ENCODE results near the gene SLC38A9.

SLC38A9 gene

GRCh38 chr5:55665065-55665464 lies 47.1 kb downstream of the SLC38A9 start:
- DNase-seq (ENCODE audit: low read depth in 4 of 4, low spot score in 1 of 4) = no peak

GRCh38 chr5:55657443-55657842 lies 54.7 kb downstream of the SLC38A9 start:
- no peak for DNase-seq (ENCODE audit: low read depth in 4 of 4, low spot score in 1 of 4)

DNA sequence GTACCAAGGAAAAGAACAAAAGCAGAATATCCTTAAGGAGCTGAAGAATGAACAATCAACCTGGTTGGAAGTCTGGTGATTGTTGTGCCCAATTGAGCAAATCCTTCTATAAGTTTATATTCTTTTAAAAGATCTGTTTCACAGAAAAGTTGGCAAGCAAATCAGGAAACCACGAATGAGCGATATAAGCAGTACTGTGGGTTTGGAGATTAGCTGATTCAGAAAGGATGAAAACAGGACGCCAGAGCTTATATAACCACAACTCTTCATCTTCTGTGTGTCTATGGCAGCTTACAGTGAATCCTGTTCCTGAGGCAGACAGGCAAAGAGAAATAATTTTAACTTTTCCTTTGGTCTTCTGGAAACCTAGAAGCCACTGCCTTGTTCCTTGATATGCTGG lies 61.7 kb downstream of the SLC38A9 start:
- no peak for DNase-seq (ENCODE audit: low read depth in 4 of 4, low spot score in 1 of 4)

DNA sequence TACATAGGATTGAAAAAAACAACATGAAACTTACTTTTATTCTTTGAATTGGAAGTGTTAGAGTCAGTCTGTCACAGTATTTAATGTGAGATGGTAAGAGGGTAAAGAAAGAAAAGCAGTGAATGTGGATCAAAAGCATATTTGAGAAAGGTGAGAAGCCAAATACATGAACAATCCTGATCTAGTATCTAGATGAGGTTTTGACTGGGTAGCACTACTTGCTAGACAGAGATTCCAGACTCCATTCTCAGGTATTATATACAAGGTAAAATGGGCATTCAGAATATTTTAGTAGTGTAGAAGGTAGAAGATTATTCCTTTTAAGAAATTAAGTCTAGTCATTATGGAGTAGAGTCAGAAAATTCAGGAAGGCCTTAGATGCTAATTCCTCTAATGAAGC lies 62.2 kb downstream of the SLC38A9 start:
- DNase-seq (ENCODE audit: low read depth in 4 of 4, low spot score in 1 of 4) = no peak

- no peak for DNase-seq (ENCODE audit: low read depth in 4 of 4, low spot score in 1 of 4)
These were observed 66.8 kb downstream of the SLC38A9 start for GRCh38 chr5:55645304-55645703.

GRCh38 chr5:55638455-55638854 lies 73.7 kb downstream of the SLC38A9 start:
- DNase-seq (ENCODE audit: low read depth in 4 of 4, low spot score in 1 of 4) = no peak

- no peak for DNase-seq (ENCODE audit: low read depth in 4 of 4, low spot score in 1 of 4)
These were observed 74.1 kb downstream of the SLC38A9 start for GRCh38 chr5:55638051-55638450.

- no peak for DNase-seq (ENCODE audit: low read depth in 4 of 4, low spot score in 1 of 4)
These were observed 75.4 kb downstream of the SLC38A9 start for GRCh38 chr5:55636683-55637082.

DNA sequence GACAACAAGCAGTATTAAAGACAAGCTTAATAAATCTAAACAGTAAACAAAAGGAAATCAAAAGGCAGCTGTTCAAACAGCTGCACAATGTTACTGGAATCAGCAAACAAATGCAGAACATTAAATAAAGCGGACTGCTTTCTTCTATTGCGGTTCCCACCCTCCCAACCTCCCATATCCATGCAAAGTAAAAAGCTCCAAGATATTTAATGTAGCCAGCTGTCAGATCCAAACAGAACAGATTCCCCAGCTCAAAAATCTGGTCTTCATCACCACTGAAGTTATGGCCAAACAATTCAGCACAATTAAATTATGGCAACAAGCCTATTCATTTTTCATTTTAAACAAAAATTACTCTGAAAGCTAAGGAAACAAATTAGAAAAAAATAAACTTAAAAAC lies 75.9 kb downstream of the SLC38A9 start:
- DNase-seq (ENCODE audit: low read depth in 4 of 4, low spot score in 1 of 4) = no peak

GRCh38 chr5:55634866-55635265 lies 77.3 kb downstream of the SLC38A9 start:
- no peak for DNase-seq (ENCODE audit: low read depth in 4 of 4, low spot score in 1 of 4)

DNA sequence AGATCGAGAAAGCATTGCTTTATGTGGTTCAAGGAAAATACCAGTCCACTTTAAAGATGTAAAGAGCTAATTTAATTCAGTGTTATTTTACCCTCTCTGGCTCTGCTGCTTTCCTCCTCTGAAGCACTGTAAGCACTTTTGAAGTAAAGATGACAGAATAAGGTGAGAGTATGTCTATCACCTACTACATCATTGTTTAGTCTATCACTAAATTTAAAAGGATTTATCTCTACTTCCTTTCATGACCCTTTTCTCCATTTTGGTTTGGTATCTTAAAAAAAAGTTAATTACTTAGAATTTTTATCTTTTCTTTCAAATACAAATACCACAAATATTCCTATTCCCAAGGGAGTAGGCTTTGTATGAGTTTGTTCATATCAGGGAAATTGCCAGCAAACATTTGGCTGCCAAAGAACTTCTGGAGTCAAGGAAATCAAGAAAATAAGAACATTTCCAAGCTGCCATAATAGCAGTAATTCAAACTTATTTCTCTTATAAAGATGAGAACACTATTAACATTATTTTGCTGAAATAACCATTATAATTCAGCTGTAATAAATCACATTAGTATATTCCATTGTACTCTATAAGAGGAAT lies 77.8 kb downstream of the SLC38A9 start:
- no peak for DNase-seq (ENCODE audit: low read depth in 4 of 4, low spot score in 1 of 4)

DNA sequence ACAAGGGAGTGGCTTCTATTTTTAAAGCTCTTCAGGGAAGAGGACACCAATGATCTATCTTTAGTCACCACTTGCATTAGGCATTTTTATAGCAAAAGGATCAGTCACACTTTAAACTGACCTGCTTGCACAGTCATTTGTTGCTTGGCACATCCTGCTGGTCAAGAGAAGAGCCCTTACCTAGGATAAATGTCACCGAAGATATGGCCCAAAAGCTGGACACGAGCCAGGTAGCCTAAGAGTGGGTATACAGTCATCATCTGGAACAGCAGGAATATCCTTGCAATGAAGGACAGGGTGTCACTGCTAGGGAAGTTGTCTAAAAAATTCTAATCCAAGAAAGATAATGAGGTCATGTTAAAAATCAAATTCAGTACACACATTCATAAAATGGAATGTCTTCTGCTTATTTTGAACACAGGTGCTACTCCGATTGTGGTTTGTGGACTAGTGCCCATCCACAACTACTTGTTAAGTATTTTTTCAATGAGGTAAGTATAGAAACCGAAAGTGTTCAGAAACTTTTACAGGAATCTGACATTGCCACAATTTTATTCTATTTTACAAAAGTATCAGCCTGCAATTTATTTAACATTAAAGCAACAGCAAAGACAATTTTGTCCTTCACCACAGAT lies 78.4 kb downstream of the SLC38A9 start:
- DNase-seq (ENCODE audit: low read depth in 4 of 4, low spot score in 1 of 4) = no peak

DNA sequence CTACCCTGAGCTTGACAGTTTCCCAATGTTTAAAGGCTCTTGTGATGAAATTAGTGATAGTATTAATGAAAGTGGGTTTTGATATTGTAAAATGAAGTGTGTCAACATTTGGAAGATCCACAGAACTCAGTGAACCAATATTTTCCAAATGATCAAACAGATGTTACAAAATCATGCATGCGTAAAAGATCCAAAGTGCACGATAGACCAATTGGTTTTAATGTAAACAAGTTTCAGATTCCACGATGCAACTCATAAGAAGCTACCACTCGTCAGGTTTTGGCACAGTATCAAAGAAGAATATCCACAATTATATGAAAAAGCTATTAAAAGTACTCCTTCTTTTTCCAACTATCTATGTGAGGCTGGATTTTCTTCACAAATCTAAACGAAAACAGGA lies 82.3 kb downstream of the SLC38A9 start:
- no peak for DNase-seq (ENCODE audit: low read depth in 4 of 4, low spot score in 1 of 4)

GRCh38 chr5:55626790-55627189 lies 85.3 kb downstream of the SLC38A9 start:
- no peak for DNase-seq (ENCODE audit: low read depth in 4 of 4, low spot score in 1 of 4)

- no peak for DNase-seq (ENCODE audit: low read depth in 4 of 4, low spot score in 1 of 4)
These were observed 86.2 kb downstream of the SLC38A9 start for GRCh38 chr5:55625913-55626312.

GRCh38 chr5:55625589-55625909 lies 86.6 kb downstream of the SLC38A9 start:
- no peak for DNase-seq (ENCODE audit: low read depth in 4 of 4, low spot score in 1 of 4)

GRCh38 chr5:55624841-55625588 lies 87.1 kb downstream of the SLC38A9 start:
- no peak for DNase-seq (ENCODE audit: low read depth in 4 of 4, low spot score in 1 of 4)

GRCh38 chr5:55623789-55624188 lies 88.3 kb downstream of the SLC38A9 start:
- DNase-seq (ENCODE audit: low read depth in 4 of 4, low spot score in 1 of 4) = no peak

DNA sequence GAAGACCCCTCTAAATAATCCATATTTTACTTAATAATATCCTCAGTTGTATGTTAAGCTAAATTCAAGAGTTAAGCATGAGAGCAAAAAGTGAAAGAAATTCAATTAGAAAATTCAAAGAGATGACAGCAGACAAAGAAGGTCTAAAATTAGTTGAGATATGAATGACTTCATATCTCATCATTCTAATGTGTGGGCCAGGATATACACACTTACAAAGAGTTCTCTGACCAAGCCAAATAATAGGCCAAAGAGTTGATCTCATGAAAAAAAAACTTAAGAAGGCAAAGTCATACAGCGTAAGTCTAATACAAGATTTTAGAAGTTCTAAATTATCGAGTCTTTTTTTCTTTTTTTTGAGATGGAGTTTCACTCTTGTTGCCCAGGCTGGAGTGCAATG lies 89.7 kb downstream of the SLC38A9 start:
- no peak for DNase-seq (ENCODE audit: low read depth in 4 of 4, low spot score in 1 of 4)

DNA sequence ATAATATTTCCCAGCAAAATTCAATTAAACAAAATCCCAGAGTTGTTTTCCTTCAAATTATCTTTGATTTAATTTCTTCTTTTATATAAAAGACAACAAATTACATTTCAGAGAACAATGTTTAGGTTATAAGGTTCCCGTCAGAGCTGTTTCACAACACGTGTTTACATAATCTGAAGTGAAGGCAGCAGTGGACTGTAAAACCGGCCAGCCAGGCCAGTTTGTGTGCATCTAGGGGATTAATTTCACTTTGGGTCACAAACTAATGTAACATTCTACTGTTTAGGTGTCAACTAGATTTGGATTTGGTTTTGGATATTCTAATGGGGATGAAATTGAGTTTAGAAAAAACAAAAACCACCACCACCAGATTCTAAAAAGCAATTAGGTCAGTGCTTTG lies 90.9 kb downstream of the SLC38A9 start:
- DNase-seq (ENCODE audit: low read depth in 4 of 4, low spot score in 1 of 4) = no peak

- DNase-seq (ENCODE audit: low read depth in 4 of 4, low spot score in 1 of 4) = no peak
These were observed 91.4 kb downstream of the SLC38A9 start for GRCh38 chr5:55620766-55621160.

GRCh38 chr5:55620009-55620765 lies 91.9 kb downstream of the SLC38A9 start:
- no peak for DNase-seq (ENCODE audit: low read depth in 4 of 4, low spot score in 1 of 4)
